GM20431 (cell line): ENCODE results near the gene MICAL3.

ENCODE experiments used
- in situ Hi-C: fragments of 300-500 bp; cut with MseI, MboI; formaldehyde crosslinking; loops from one replicate; pipeline ENCODE4 v1.15.0; 2020; ENCODE audit warnings: low sequenced_read_pairs; ENCODE audit not compliant: unreplicated experiment

MICAL3 gene

DNA sequence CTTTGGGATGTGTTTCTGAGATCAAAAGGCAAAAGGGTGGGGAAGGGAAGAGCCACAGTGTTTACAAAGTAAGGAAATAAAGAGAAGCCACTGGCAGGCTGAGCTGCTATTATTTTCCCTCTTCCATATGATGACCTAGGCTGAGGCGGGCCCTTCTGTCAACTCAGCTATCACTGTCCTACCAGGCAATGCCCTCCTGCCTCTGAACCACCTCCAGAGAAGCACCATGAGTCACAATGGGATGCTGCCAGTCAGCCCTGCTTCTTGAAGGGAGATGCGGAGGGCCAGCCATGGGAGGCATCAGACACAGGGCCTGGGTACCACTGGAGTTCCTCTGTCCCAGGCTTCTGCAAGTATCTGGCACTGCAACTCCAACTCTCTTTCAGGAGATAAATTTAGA is 142.2 kb downstream of the MICAL3 start:
- in situ Hi-C loops = loop anchor here (25.0 kb wide), 1 partner anchor 320 kb away; the partner anchor contains the start of gene SLC25A18

DNA sequence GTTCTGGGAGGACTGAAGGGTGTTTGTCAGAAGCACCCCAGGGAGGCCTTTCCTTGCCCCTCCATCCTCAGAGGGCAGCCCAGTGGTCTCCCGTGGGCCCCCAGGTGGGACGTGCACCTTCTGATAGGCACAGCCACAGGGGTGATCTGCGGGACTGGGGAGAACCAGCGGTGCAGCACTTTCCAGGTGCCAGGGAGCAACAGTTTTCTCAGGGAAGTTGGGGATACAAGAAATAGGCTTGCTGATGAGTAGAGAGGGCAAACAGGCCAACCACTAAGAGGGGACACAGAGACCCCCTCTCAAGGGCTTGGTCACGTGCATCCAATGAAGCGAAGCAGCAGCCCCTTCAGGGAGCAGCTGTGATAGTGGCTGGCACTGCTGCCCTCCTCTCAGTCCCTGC is 143.0 kb downstream of the MICAL3 start:
- in situ Hi-C loops = loop anchor here (25.0 kb wide), 1 partner anchor 319 kb away; the partner anchor contains the start of gene SLC25A18

GRCh38 chr22:17880468-17880867 is 143.9 kb downstream of the MICAL3 start:
- in situ Hi-C loops = loop anchor here (25.0 kb wide), 1 partner anchor 318 kb away; the partner anchor contains the start of gene SLC25A18

DNA sequence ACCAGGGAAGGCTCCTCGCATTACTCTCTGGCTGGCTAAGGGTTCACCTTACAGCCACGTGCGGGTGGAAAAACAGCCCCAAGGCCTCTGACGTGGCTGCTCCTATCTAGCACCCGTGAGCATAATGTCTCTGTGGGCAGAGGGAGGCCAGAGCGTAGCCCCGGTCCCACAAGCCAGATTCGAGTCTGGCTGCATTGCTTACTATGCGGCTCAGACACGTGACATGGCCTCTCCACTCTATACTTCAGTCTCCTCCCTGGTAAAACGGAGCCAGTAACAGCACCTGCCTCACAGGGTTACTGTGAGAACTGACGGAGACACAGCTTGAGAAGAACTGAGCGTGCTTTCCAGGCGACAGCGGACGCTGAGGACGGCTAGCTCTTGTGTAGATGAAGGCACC is 144.3 kb downstream of the MICAL3 start:
- in situ Hi-C loops = loop anchor here (25.0 kb wide), 1 partner anchor 318 kb away; the partner anchor contains the start of gene SLC25A18

DNA sequence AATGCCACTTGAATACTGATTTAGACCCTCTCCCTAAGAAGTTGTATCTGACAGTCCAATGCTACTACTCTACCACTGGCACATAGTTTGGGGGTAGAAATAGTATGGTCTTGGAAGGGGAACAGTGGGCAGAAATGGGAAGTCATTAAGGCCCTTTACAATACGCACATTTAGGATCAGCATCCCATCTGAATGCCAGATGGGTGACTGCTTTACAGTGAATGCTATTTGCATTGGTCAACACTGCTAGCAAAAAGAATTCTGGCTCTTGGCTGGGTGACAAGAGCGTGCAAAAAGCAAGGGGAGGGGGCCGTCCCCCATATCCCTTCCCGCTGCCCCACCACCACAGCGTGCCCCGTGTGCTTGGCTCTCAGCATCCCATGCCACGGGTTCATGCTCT is 145.4 kb downstream of the MICAL3 start:
- in situ Hi-C loops = loop anchor here (25.0 kb wide), 1 partner anchor 317 kb away; the partner anchor contains the start of gene SLC25A18

- in situ Hi-C loops = loop anchor here (25.0 kb wide), 1 partner anchor 316 kb away; the partner anchor contains the start of gene SLC25A18
These were observed 146.1 kb downstream of the MICAL3 start for GRCh38 chr22:17878186-17878694.

DNA sequence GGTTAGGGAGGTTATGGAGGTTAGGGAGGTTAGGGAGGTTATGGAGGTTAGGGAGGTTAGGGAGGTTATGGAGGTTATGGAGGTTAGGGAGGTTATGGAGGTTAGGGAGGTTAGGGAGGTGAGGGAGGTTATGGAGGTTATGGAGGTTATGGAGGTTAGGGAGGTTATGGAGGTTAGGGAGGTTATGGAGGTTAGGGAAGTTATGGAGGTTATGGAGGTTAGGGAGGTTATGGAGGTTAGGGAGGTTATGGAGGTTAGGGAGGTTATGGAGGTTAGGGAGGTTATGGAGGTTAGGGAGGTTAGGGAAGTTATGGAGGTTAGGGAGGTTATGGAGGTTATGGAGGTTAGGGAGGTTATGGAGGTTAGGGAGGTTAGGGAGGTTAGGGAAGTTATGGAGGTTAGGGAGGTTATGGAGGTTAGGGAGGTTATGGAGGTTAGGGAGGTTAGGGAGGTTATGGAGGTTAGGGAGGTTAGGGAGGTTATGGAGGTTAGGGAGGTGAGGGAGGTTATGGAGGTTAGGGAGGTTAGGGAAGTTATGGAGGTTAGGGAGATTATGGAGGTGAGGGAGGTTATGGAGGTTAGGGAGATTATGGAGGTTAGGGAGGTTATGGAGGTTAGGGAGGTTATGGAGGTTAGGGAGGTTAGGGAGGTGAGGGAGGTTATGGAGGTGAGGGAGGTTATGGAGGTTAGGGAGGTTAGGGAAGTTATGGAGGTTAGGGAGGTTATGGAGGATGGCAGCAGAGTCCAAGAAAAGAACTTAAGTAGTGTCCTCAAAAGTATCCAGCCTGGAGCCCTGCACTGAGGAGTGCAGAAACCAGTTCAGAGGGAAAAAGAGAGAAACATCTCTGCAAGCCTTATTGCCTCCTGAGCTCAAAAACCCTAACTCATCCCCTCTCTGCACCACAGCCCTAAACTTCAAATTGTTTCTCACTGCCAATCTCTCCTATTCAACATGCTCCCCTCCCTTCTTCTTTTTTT is 147.2 kb downstream of the MICAL3 start:
- in situ Hi-C loops = loop anchor here (25.0 kb wide), 1 partner anchor 315 kb away; the partner anchor contains the start of gene SLC25A18

GRCh38 chr22:17876306-17876831 is 148.0 kb downstream of the MICAL3 start:
- in situ Hi-C loops = loop anchor here (25.0 kb wide), 1 partner anchor 314 kb away; the partner anchor contains the start of gene SLC25A18

GRCh38 chr22:17875631-17876030 is 148.7 kb downstream of the MICAL3 start:
- in situ Hi-C loops = loop anchor here (25.0 kb wide), 1 partner anchor 313 kb away; the partner anchor contains the start of gene SLC25A18

- in situ Hi-C loops = loop anchor here (25.0 kb wide), 1 partner anchor 313 kb away; the partner anchor contains the start of gene SLC25A18
These were observed 149.2 kb downstream of the MICAL3 start for GRCh38 chr22:17875156-17875555.

- in situ Hi-C loops = no loop called here
These were observed 150.0 kb downstream of the MICAL3 start for GRCh38 chr22:17874231-17874905.

DNA sequence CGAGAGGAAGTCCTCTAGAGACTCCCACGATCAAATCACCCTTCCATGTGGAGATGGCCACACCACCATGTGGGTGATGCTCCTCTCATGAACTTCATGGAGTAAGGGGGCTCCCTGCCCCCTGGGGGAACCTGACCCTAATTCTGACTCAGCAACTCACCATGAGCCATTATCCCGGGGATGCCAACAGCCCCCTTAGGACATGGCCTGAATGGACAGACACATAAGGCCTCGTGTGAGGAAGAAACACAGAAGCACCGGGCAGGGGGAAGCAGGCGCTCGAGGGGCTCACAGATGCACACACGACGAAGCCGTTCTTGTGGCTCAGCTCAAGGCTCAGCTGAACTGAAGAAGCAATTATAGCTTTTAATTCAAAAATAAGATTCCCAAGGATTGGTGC is 150.6 kb downstream of the MICAL3 start:
- in situ Hi-C loops = no loop called here

DNA sequence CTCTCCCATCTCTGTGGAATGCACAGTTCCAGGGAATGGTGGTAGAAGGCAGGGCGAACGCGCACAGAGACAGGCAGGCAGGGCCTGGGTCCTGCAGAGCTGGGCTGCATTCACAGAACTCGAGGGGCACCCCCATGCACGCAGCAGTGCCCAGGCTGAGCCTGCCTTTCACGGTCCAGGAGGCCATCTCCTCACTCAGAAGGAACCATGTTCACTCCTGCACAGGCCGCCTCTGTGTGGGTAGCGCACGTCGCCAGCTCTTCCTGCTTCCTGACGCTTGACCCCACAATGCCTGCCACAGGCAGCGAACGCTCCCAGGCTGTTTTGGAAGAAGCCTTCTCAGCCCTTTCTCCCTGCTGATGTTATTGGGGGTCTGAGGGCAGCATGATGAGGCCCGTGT is 151.2 kb downstream of the MICAL3 start:
- in situ Hi-C loops = no loop called here

DNA sequence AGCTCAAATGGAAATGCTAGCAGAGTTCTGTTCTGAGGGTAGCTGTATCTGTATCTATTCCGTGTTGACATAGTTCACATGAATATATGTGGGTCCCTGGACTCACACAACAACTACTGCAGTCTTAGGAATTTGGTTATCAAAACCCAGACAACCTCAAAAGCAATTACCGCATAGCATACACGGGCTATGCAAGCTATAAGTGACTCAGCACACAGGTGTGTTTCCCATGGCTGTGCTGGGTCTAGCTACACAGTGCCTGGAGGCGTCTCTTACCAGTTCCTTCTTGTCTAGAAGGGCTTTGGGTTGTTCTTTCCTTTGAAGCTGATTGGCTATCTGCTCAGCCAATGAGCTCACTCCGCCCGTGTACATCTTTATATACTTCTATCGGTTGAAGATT is 151.9 kb downstream of the MICAL3 start:
- in situ Hi-C loops = no loop called here

DNA sequence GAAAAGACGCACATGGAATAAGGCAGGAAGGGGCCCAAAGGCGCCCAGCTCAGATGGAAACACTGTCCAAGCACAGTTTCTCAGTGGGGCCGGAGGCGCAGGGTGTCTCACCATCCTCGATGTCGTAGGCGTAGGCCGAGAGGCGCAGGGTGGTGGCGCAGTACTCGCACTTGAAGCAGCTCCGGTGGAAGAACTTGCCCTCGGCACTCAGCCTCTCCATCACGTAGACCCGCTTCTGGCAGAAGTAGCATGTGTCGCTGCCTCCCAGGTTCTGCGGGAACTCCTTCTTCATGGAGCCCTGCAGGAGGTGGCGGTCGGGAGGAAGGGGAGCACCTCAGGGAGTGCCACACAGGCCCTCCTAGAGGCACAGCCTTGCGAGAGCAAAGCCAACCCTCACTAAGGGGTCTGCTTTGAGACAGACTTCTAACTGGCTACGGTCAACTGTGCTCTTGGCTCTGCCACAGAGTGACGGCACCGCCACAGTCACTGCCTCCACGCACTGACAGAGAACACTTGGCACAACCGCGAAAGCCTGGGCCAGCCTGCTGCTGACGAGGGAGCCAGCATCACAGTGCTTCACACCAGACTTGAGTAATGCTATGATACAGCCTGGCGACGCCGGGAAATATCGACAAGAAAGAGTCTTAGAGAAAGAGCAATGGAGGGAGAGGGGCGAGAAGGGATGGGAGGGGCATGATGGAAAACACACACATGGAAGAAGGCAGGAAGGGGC is 152.5 kb downstream of the MICAL3 start:
- in situ Hi-C loops = no loop called here

DNA sequence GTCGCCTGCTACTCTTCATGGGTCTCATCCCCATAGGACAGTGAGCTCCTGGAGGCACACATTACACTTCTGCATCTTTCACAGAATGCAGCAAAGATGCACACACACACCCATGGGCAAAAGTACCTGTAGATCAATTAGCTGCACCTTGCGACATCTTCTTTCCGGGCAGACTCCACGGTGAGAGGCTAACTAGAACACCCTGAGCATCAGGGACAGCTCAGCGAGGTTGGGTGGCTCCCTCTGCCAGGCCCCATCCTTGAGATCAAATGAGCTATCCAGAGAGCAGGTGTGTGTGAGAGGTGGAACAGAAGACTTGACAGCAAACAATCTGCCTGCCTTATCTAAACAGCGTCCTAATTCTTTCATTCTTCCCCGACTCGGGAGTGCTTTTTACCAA is 154.0 kb downstream of the MICAL3 start:
- in situ Hi-C loops = no loop called here

DNA sequence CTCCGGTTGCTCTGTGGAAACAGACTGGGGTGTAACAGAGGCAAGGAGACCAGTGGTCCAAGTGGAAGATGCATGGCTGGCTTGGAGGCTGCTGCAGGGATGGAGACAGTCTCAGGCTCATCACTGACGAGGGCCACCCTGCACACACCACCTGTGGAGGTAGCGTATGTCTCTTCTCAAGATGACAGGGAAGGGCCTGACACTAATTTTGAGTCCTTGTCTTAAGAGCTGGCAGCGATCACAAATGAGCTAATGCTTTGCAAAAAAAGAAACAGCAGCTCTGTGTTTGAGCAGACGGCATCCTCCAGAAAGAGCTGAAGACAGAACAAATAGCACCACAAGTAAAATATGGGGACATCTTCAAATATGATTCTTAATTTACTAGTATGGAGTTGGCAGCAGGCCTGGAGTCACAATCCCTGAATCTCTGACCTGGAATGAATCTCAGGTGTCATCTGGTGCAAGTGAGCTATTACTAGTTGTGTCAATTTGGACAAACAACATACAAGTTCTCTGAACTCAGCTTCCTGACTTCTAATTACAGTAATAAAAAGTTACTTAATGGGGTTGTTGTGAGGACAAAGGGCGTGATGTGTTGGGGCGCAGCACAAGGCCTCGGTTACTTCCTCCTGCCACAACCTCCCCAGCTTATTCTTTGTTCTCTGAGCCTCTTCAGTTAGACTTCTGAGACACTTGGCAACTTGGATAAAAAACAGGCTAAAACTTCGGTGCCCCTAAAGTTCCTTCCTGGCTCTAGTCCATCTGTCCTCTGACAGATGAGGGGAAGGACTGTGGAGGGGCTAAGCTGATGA is 154.9 kb downstream of the MICAL3 start:
- in situ Hi-C loops = no loop called here

GRCh38 chr22:17868771-17869170 is 155.6 kb downstream of the MICAL3 start:
- in situ Hi-C loops = no loop called here
